C1 segment of cervical spinal cord (tissue), 14 donors: ENCODE data around the gene IMMP2L.

Experiments
- DNase-seq, 14 donors: peaks; one replicate each; lab custom pipeline; 2025; lab: John Stamatoyannopoulos, UW

The IMMP2L gene

DNA sequence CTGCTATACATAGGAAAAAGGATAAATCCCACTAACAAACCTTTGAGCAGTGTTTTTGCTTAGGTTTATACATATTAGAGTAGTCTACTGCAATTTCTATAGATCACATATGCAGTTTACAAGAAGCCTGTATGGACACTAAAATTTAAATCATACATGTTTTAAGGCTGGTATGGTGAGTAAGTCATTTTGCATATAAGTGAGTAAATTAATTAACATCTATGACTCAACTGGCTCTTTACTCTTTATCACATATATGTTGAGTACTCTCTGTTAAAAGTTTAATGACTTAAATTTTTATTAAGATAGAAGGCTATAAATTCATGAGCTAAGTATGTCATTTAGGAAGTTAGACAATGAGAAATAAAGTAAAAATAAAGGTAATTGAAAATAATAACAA lies 402.0 kb downstream of the IMMP2L start:
- no peak for DNase-seq

- no peak for DNase-seq
Measured at GRCh38 chr7:111159426-111159825, 402.9 kb downstream of the IMMP2L start.

- no peak for DNase-seq
Measured at GRCh38 chr7:111150709-111151108, 411.6 kb downstream of the IMMP2L start.

- DNase-seq: no peak
Measured at GRCh38 chr7:111147708-111148533, 414.4 kb downstream of the IMMP2L start.

DNA sequence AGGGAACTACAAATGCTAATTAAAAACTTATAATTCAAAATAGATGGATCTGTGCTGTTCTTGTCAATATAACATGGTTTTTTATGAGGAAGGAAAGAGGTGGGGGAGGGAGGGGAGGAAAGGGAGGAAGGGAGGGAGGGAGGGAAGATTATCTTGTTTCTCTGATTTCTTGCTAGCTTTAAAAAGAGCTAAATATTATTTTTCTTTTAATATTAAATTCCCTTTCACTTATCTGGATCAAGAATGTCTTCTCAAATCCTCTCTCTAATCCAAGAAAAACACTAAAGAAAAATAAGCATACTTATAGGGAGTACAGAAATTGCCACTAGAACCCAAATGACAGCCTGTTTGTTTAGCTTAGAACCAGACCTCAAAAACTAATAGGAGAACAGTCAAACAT lies 416.2 kb downstream of the IMMP2L start:
- no peak for DNase-seq

GRCh38 chr7:111145472-111145871 lies 416.8 kb downstream of the IMMP2L start:
- DNase-seq: no peak

GRCh38 chr7:111140091-111140865 lies 422.0 kb downstream of the IMMP2L start:
- peak in 1 of 14 donors; percentile 70 for DNase-seq

DNA sequence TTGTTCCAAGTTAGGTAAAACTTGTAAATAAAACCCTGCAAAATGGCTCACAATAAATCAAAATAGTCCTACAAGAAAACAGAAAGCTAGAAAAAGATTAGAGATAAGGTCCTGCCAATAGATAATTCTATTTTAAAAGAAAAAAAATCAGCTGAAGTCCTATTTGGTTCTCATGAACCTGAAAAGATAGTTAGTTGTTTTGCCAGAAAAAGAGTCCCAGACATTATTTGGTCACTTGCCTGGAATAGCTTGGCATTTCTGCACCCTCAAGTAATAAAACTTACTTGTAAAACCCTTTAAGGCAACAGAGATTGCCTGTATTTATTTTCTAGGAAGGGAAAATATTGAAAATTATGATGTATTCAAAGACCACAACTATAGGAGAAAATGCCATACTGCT lies 423.7 kb downstream of the IMMP2L start:
- no peak for DNase-seq

- peak in 5 of 14 donors; percentile 0 to 12 (median 6) for DNase-seq
Measured at GRCh38 chr7:111138193-111138569, 424.1 kb downstream of the IMMP2L start.

DNA sequence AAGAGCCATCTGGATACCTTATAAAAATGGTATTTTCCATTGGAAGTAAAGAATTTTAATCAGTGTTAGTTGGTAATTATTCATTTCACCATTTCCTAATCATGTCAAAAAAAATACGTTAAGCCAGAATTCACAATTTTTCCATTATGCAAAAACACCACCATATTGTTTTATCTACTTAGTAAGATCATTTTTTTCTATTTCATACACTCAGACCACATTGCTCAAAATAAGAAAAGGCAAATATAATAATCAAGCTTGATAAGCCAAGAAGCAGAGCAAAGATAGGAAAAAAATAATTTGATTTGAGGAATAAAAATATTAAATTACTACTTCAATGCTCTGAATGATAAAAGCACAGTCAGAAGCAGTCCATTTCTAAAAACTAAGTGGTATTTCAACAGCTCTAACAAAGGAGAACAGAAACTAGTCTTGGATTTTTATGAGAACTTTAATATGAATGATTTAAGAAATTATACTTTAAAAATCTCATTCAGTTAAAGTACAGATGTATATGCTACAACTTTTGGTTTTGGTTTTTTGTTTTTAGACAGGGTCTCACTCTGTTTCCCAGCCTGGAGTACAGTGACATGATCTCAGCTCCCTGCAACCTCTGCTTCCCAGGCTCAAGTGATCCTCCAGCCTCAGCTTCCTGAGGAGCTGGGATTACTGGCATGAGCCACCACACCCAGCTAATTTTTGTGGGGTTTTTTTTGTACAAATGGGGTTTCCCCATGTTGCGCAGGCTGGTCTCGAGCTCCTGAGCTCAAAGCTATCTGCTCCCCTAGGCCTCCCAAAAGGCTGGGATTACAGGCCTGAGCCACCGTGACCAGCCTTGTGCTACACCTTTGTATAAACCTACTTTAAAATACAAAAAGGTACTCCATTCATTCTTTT lies 424.7 kb downstream of the IMMP2L start:
- no peak for DNase-seq

- DNase-seq: no peak
Measured at GRCh38 chr7:111132833-111133232, 429.5 kb downstream of the IMMP2L start.

- DNase-seq: no peak
Measured at GRCh38 chr7:111129435-111129834, 432.9 kb downstream of the IMMP2L start.

- DNase-seq: no peak
Measured at GRCh38 chr7:111126987-111127386, 435.3 kb downstream of the IMMP2L start.

DNA sequence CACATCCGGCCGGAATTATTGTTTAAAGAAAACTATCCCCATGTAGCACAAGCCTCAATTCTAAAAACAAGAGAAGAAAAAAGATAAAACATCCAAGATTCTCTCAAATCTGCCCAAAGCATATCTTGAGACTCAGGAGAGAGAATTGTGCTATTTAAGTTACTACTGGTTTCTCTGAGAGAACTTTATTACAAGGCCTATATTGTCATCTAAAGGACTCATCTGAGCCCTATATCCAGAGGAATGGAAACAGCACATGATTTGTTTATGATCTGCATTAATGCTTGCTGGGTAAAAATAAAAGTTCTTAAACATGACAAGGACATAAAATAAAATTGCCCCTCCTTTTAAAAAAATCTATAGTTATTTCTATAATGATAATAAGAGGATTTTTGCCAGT lies 446.3 kb downstream of the IMMP2L start:
- DNase-seq: no peak

- DNase-seq: no peak
Measured at GRCh38 chr7:111113263-111114017, 448.9 kb downstream of the IMMP2L start.

DNA sequence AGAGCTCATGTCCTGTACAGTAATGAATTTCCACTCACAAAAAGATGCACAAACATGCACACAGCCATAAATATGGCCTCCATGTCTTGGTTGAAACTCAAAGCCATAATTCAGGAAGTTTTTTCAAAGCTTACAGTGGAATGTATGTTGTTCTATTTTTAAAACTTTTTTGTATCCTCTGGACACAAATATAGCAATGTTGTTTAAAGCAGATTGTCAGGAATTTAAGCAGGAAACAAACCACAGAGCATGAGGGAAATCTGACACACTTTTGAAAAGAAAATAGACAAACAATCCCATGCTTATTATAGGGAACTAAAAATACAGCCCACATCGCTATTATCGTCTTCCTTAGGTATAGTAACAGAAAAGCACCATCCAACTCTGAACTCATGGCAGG lies 449.9 kb downstream of the IMMP2L start:
- no peak for DNase-seq

- no peak for DNase-seq
Measured at GRCh38 chr7:111108496-111108895, 453.8 kb downstream of the IMMP2L start.

- DNase-seq: no peak
Measured at GRCh38 chr7:111108000-111108399, 454.3 kb downstream of the IMMP2L start.

GRCh38 chr7:111107579-111107978 lies 454.7 kb downstream of the IMMP2L start:
- DNase-seq: no peak

GRCh38 chr7:111105269-111105668 lies 457.0 kb downstream of the IMMP2L start:
- no peak for DNase-seq

DNA sequence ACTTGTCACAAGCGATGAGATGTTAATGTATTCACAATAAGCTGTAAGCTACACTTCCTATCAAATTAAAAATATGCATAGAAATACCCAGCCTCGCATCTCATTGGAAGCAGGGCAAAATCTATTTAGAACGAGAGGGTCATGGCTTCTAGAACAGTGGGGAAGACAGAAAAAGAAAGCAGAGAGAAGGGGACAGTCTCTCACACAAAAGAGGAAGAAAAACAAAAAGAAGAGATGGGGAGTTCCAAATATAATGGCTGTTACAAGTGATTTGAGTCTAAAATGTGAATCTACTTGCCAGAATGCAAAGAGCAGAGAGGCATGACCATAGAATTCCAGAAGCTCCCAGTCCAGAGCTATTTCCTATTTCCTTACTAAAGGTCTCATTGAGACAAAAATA lies 457.6 kb downstream of the IMMP2L start:
- no peak for DNase-seq
